Stimulated activated CD4-positive, alpha-beta T cell treated with anti-CD3 and anti-CD28 coated beads, Interleukin-2, amount 100 ng/mL, for 4 hours (primary cell): ENCODE measurements around the gene CAMK2N2.

Experiments
- DNase-seq: peaks from one replicate; pipeline ENCODE4 v3.0.0-alpha.2; 2020; ENCODE audit warnings: low read depth

The CAMK2N2 gene

DNA sequence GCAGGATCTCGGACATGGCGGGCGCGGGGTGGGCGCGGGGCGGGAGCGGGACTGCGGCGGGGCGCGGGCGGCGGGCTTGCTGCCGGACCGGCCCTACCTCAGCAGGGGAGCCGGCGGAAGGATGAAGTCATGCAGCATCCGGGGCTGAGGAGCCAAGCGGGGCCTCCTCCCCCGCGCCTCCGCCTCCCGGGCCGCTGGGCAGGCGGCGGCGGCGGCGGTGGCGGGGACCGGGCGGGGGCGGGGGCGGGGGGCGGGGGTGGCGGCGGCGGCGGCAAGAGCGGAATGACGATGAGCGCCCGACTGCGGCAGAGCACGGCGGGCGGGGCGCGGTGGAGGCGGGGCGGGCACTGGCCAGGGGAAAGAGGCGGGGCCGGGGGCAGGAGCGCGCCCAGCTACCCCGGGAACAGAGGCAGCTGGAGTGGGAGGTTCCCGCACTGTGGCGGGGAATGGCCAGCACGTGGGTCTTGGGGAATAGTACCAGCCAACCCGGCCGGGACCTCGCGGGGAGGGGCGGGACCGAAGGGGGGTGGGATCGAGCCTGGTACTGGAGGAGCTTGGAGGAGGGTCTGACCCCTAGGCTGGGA is at the start of gene CAMK2N2:
CAMK2N2 (minus strand) TSS at position 284 of the 584 bp plus-strand sequence; CDS start at position 16, 268 bp downstream.
- DNase-seq = peak; percentile 32

DNA sequence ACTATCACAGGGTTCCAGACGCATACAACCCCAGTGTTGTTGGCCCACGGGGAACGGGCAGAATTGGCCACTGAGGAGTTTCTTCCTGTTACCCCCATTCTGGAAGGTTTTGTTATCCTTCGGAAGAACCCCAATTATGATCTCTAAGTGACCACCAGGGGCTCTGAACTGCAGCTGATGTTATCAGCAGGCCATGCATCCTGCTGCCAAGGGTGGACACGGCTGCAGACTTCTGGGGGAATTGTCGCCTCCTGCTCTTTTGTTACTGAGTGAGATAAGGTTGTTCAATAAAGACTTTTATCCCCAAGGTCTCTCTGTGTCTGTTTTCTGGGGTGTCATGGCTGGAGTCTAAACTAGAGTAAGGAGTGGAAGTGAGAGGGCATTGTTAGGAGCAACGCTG is 47.4 kb upstream of the CAMK2N2 start:
- no peak for DNase-seq

DNA sequence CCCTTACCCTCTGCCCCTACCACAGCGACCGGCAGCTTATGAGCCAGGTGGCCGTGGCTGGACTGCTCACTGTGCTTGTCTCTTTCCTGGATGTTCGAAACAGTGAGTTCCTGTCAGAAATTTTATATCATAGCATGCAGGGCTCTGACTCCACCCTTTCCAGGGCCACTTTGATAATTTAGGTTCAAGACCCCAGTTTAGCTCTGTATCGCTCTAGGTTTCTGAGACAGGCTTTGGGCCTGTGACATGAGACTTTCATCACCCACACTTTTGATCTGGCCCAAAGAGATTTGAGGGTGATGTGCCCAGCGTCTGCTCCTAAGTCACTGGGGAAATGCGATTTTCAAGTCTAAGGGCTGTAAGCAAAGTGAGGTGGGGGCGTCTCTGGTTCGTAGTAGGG is 46.6 kb upstream of the CAMK2N2 start:
- DNase-seq = no peak

DNA sequence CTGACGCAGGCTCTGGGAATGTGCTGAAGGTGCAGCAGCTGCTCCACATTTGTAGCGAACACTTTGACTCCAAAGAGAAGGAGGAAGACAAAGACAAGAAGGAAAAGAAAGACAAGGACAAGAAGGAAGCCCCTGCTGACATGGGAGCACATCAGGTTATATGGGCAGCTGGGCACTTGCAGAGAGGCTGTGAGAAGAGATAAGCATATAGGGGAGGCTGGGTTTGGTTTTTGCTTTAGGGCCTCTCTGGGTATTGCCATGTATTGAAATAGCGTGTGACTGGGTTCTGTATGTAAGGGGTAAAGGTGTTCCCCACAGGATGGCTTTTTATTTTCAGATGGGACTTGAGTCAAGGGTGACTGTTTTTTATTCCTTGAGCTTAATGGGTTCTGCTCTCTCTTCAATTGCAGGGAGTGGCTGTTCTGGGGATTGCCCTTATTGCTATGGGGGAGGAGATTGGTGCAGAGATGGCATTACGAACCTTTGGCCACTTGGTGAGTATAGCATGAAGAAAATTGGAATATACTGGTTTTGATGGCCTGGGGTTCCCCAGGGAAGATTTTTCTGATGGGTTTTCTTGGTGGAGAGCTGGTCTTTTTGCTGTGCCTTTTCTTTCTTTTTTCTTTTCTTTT is 45.1 kb upstream of the CAMK2N2 start:
- DNase-seq = no peak

DNA sequence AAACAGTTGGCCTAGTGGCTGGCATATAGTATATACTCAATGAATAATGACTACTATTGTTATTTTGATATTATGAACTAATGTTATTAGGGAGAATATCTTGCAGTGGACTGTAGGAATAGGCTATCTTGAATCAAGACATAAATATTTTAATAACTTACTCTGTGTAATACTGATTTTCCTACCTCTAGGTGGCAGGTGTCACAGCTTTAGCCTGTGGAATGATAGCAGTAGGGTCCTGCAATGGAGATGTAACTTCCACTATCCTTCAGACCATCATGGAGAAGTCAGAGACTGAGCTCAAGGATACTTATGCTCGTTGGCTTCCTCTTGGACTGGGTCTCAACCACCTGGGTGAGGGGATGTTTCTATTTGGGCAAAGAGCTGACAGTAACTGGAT is 44.2 kb upstream of the CAMK2N2 start:
- DNase-seq = no peak

DNA sequence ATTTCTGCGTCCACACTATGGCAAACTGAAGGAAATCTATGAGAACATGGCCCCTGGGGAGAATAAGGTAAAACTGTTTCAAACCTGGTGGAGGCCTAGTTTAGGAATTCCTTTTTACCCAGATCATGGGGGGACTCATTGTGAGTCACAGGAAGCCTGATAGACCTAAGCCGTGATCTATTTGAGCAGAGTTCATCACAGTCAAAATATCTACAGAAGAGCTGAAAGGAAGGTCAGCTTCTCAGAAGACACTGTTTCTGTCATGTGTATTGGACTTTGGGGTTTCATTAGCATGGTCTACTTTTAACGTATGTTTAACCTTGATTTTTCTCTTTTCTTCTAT is 39.0 kb upstream of the CAMK2N2 start:
- no peak for DNase-seq

DNA sequence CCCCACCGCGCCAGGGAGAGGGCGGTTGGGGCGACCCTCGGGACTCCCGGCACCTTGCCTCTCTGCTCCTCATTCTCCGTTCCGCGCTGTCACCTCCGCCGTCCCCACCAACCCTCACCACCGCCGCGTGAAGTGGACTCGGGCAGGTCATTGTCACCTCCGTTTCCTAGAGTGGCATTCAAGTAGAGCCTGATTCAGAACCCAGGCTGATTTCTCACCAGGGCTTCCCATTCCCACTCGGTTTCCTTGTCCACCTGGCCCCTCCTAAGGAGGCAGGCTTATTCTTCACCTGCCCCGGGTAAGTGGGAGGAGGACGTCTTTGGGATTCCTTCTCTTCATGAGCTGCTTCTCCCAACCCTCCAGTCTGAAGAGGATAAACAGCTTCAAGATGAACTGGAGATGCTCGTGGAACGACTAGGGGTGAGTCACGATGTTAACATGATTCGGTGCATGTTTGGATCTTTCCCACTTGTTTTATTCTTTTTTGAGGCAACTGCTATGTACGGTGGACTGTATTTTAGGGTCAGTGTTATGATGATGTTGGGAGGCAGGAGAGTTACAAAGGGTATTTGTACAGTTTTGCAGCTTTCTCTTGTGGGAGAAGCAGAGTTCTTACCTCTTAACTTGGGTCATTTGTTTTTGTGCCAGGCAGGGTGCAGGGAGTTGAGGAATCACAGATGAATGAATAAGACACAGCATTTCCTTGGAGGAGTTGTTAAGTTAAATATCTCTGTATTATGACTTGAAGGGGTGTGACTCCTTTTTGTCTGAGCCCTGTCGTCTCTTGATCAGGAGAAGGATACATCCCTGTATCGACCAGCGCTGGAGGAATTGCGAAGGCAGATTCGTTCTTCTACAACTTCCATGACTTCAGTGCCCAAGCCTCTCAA is 38.4 kb upstream of the CAMK2N2 start:
- no peak for DNase-seq

DNA sequence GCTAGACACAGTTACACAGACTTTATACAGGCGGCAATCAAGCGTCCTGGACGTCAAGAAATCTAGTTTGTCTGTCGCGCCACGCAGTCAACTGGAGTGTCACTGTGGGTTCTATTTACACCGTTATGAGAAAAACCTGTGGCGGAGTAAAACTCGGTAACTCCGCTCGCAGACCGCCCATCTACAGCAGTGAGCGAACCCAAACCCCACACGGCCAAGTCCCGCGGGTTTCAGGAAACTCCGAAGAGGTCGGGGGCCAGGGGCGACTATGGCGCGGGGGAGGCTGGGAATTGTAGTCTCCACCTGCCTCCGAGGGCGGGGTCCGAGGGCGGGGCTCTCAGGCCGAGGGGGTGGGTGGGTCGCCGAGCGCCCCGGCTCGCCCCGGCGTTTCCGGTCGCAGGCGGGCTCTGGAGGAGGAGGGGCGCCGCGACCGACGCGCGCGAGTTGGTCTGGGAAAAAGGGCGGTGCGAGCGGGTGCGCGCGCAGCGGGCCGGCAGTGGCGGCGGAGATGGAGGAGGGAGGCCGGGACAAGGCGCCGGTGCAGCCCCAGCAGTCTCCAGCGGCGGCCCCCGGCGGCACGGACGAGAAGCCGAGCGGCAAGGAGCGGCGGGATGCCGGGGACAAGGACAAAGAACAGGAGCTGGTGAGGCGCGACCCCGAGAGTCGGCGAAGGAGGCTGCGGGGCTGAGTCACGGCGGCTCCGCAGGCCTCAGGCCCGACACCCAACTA is 37.6 kb upstream of the CAMK2N2 start, which contains the start of gene PSMD2:
PSMD2 (plus strand) TSS at position 483 of the 729 bp plus-strand sequence; CDS start at position 509, 26 bp downstream.
- DNase-seq = peak; percentile 98

DNA sequence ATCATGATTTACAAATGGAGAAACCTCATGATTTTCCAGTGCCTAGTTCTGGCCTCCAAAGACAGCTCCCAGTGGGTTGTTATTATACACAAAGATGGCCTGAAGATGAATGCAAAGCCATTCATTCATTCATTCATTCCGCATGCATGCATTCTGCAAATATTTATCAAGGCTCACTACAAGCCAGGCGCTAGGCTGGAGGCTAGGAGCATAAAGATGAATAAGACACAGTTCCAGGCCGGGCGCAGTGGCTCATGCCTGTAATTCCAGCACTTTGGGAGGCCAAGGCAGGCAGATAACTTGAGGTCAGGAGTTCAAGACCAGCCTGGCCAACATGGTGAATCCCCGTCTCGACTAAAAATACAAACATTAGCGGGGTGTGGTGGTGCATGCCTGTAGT is 35.3 kb upstream of the CAMK2N2 start:
- no peak for DNase-seq

DNA sequence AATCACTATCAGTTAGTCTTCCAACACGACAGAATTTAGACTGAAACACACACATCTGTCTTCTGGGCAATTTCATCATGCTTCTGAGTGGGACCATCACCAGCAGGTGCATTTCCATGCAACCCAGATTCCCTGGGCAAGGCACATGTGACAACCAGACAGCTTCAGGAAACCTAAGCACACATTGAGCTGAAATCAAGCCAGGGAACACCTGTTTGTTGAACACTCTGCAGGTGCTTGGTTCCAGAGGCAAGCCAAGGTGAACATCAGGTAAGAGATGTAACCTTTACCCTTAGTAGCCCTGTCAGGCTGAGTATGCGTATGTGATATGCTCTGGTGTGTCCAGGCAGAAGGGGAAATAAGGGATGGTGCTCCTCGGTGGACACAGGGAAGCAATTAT is 34.4 kb upstream of the CAMK2N2 start:
- no peak for DNase-seq

DNA sequence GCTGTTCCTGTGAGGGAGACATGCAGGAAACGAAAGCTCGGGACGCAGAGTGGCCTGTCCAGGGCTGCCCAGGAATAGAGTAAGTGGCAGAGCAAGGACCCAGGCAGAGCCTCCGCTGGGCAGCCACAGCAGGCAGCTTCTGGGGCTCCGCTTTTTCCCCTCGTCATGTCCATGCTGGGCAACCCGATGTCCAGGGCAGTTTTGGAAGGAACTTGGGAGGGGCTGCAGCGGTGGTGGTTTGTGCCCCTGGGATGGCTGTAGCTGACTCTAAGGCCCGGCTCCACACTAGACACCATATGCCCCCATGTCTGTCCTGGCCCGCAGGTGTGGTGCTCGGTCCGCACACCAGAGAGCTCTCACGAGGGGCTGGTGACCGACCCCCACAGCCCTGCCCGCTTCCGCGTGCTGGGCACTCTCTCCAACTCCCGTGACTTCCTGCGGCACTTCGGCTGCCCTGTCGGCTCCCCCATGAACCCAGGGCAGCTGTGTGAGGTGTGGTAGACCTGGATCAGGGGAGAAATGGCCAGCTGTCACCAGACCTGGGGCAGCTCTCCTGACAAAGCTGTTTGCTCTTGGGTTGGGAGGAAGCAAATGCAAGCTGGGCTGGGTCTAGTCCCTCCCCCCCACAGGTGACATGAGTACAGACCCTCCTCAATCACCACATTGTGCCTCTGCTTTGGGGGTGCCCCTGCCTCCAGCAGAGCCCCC is 30.5 kb upstream of the CAMK2N2 start:
- no peak for DNase-seq

DNA sequence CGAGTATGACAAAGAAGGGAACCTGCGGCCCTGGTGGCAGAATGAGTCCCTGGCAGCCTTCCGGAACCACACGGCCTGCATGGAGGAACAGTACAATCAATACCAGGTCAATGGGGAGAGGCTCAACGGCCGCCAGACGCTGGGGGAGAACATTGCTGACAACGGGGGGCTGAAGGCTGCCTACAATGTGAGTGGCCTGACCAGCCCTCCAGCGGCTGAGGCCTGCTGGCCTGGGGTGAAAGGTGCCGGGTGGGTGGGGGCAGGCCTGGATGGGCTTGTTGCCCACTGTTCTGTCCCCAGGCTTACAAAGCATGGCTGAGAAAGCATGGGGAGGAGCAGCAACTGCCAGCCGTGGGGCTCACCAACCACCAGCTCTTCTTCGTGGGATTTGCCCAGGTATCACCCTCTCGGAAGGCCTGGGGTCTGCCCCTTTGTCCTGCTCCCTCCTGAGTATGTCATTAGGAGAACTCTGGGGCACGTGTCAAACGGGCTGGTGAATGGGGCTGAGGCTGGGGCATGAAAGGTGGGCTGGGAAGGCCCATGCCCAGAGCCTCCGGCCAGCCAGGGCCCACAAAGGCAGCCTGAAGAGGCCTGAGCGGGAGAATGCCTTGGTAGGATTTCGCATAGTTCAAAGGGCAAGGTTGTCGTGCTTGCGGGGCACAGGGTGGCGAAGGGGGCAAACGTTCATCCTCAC is 29.8 kb upstream of the CAMK2N2 start:
- no peak for DNase-seq

DNA sequence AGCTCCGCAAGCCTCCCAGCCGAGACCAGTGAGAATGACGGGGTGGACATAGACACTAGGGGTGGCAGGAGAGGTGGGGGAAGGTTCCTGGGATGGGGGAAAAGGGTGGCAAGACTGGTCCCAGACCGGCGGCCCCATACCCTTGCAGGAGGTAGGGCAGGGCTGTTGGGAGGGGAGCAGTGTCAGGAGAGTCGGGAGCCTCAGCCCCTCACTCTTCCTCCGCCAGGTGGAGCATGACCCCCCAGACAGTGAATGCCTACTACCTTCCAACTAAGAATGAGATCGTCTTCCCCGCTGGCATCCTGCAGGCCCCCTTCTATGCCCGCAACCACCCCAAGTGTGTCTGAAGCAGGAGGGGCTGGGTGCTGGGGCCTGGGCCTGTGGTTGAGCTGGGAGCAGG is 29.0 kb upstream of the CAMK2N2 start:
- DNase-seq = no peak

DNA sequence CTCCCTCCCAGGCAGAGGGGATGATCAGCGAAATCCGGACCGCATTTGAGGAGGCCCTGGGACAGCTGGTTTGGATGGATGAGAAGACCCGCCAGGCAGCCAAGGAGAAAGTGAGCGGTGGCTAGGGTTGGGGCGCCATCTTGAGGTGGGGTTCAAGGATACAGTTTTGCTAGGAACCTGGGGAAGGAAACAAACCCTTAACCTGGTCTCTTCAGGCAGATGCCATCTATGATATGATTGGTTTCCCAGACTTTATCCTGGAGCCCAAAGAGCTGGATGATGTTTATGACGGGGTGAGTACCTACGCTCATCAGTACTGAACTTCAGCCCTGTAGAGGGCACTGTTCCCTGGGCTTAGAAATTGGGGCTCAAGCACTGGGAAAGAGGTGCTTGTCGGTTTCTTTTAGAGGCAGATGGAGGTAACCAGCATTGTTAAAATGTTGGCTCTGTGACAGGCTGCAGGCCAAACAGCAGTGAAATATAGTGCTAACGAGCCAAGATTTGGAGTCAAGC is 28.1 kb upstream of the CAMK2N2 start:
- peak; percentile 43 for DNase-seq

DNA sequence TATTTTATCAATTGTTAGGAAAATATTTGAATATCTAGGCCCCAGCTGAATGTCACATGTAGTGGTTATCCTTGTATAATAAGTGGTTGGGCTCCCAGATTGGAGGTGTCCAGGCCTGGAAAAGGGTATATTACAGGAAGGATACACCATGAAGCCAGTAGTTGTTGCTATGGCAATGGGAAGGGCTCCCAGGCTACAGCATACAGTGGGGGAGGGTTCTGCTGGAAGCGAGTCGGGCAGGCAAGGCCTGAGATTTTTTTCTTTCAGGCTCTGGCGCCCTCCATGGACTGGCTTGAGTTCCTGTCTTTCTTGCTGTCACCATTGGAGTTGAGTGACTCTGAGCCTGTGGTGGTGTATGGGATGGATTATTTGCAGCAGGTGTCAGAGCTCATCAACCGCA is 23.3 kb upstream of the CAMK2N2 start:
- no peak for DNase-seq

DNA sequence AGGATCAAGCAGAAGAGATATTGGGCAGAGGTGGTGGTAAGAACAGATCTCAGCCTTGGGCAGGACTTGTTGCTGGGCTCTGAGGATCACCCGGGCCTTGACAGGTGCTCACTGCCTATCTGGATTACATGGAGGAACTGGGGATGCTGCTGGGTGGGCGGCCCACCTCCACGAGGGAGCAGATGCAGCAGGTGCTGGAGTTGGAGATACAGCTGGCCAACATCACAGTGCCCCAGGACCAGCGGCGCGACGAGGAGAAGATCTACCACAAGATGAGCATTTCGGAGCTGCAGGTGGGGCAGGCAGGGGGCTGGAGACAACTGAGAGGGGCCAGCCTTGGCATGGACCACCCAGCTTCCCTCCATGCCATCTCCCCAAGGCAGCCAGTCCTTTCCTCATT is 22.3 kb upstream of the CAMK2N2 start:
- DNase-seq = no peak

DNA sequence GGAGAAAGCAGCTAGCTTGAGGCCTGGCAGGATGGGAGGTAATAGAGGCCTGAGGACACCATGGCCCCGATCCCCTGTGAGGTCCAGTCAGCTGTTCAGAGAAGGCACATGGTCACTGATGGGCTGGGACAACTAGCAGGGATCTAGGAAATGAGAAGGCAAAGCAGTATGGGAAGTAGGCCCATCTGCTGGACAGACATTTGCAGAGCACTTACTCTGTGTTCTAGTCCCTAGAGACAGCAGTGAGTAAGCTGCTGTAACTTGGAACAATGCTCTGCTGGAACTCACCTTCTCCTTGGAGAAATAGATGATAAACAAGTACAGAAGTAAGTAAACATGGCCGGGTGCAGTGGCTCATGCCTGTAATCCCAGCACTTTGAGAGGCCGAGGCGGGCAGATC is 21.6 kb upstream of the CAMK2N2 start:
- no peak for DNase-seq

DNA sequence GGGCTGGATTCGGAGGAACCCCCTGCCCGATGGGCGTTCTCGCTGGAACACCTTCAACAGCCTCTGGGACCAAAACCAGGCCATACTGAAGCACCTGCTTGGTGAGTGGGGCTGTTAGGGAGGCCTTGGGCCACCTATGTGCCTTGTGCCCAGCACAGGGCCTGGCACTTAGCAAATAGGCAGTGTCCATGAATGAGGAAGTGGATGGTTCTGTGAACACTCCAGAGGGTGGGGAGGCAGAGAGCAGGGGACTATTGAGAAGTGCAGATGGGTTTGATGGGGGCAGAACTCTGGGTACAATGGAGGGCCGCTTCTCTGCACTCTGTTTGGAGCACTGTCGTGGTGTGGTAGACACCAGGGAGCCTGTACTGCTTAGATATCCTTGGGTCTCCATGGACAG is 16.0 kb upstream of the CAMK2N2 start:
- DNase-seq = no peak

DNA sequence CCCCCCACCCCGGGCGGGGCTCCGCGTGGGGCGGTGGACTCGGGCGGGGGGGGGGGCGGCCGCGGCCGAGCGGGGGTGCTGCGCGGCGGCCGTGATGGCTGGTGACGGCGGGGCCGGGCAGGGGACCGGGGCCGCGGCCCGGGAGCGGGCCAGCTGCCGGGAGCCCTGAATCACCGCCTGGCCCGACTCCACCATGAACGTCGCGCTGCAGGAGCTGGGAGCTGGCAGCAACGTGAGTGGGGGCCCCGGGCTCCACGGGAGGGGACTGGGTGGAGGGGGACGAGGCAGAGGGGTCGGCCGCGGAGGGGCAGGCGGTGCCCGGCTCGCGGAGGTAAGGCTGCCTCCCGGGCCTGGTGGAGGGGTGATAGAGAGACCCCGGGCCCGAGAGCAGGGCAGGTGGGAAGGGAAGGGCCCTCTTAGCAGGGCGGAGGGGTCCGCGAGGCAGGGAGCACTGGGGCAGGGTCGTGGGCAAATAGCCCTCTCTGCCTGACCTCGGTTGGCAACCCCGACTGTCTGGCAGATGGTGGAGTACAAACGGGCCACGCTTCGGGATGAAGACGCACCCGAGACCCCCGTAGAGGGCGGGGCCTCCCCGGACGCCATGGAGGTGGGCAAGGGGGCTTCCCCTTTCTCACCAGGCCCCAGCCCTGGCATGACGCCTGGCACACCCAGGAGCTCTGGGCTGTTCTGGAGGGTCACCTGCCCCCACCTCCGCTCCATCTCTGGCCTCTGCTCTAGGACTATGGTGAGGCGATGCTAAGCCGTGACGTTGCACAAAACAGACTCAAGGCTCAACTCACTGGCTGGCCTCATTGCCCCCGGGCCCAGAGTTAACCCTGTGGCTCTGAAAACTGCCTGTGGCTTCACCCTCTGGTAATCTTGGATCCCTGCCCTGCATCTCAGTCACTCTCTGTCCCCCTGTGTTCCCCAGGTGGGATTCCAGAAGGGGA is 14.9 kb upstream of the CAMK2N2 start, which contains the start of gene ECE2:
ECE2 (plus strand) TSS at position 62 of the 950 bp plus-strand sequence; CDS start at position 194, 132 bp downstream.
- DNase-seq = no peak

DNA sequence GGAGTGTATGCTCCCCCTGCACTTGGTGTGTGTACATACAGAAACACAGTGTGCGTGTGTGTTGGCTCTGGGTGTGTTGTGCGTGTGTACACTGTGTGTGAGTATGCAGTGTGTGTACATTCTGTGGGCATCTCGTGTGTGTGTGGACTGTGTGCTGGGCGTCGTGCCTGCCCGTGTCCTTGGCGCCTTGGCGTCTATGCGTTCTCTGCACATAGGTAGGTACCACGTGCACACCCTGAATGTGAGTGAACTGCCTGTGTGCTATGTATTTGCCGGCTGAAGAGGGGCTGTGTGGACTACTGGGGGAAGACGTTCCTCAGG is 14.0 kb upstream of the CAMK2N2 start:
- no peak for DNase-seq
